GM19025 (cell line): Measurements from ENCODE around the gene TRIP12.
"Not testable (repeated sequence)": the region's sequence is repeated elsewhere in the genome, so short reads cannot be mapped to it uniquely, and the experiment has no call there.

ENCODE experiments used
- ATAC-seq: cut with Tn5 transposase; IDR thresholded peaks from one replicate; pipeline ENCODE4 v1.9.1; 2021; ENCODE audit warnings: mild to moderate bottlenecking, low read depth, moderate library complexity; ENCODE audit not compliant: unreplicated experiment

The TRIP12 gene

GRCh38 chr2:229879191-229879950 lies 42.4 kb downstream of the TRIP12 start:
- ATAC-seq: no peak

GRCh38 chr2:229875549-229875948 lies 46.3 kb downstream of the TRIP12 start:
- ATAC-seq: no peak

- ATAC-seq: no peak
Observed at GRCh38 chr2:229874647-229875046, 47.2 kb downstream of the TRIP12 start.

GRCh38 chr2:229873123-229873581 lies 48.7 kb downstream of the TRIP12 start:
- ATAC-seq: peak; percentile 77

GRCh38 chr2:229870903-229871656 lies 50.7 kb downstream of the TRIP12 start:
- ATAC-seq: no peak

- ATAC-seq: peak; percentile 32
Observed at GRCh38 chr2:229869226-229869625, 52.6 kb downstream of the TRIP12 start.

GRCh38 chr2:229868794-229869193 lies 53.0 kb downstream of the TRIP12 start:
- ATAC-seq: no peak

- no peak for ATAC-seq
Observed at GRCh38 chr2:229865033-229865432, 56.8 kb downstream of the TRIP12 start.

- no peak for ATAC-seq
Observed at GRCh38 chr2:229861431-229861830, 60.4 kb downstream of the TRIP12 start.

- no peak for ATAC-seq
Observed at GRCh38 chr2:229860334-229860733, 61.5 kb downstream of the TRIP12 start.

- no peak for ATAC-seq
Observed at GRCh38 chr2:229858351-229858750, 63.5 kb downstream of the TRIP12 start.

- ATAC-seq: no peak
Observed at GRCh38 chr2:229857634-229858033, 64.2 kb downstream of the TRIP12 start.

- peak; percentile 68 for ATAC-seq
Observed at GRCh38 chr2:229856413-229856812, 65.4 kb downstream of the TRIP12 start.

- ATAC-seq: no peak
Observed at GRCh38 chr2:229855116-229855515, 66.7 kb downstream of the TRIP12 start.

- peak; percentile 83 for ATAC-seq
Observed at GRCh38 chr2:229852565-229852964, 69.2 kb downstream of the TRIP12 start.

GRCh38 chr2:229851870-229852269 lies 69.9 kb downstream of the TRIP12 start:
- no peak for ATAC-seq

- ATAC-seq: not testable (repeated sequence)
Observed at GRCh38 chr2:229850355-229851275, 71.2 kb downstream of the TRIP12 start.

- no peak for ATAC-seq
Observed at GRCh38 chr2:229849073-229849472, 72.7 kb downstream of the TRIP12 start.

GRCh38 chr2:229843613-229844012 lies 78.2 kb downstream of the TRIP12 start:
- no peak for ATAC-seq

- no peak for ATAC-seq
Observed at GRCh38 chr2:229838729-229839128, 83.1 kb downstream of the TRIP12 start.

- ATAC-seq: no peak
Observed at GRCh38 chr2:229836847-229837246, 85.0 kb downstream of the TRIP12 start.
